Measurements from ENCODE around the gene ARSJ.

The ARSJ gene

DNA sequence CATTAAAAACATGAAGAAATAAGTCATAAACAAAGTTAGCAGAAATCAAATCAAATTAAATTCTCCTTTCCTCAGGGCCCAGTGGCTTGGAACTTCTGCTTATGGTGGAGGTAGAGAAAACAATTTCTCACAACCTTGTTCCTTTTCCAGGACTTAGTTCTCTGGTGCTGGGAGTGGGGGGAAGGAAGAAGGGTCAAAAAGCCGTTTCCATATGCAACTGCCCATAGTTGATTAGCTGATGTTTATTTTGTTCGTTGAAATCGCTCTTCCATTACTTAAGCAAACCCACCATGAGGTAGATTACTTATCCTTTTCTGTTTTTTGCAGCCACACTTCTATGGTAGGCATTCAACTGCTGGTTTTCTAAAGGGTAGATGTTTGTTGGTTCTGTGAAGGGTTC lies 94.2 kb downstream of the ARSJ start:
- DNase-seq = no peak

DNA sequence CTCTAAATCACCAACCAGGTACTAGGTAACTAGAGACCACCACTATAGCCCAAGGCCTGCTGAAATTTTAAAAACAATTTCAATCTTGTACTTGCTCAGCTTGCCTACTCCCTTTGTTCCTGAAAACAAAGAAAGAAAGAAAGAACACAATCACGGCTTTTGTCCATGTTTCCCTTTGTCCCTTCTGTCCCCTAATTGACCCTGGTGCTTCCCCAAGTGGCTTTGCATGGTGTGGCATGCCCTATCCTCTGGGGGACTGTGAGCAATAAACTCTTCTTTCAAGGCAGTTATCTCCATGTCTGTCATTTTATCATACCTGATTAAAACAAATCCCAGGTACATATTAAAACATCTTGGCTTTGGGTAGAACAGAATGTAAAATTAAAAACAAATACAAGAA lies 94.8 kb downstream of the ARSJ start:
- DNase-seq = no peak

DNA sequence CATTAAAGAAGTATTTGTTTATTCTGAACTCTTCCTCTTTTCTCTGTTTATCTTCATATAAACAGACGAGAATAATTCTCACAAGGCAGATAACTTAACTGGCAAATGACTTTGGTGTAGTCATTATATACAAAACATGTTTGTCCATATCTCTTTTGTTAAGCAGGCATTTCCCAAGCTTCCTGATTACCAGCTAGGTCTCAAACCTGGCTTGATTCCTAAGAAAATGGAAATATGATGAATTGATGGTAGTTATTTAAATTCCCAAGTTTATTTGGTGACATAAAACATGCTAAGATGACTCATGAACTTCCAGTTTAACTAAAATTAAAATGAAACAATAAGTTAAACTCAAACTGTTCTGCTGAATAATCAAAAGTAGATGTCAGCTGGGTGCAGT lies 96.8 kb downstream of the ARSJ start:
- DNase-seq = no peak

DNA sequence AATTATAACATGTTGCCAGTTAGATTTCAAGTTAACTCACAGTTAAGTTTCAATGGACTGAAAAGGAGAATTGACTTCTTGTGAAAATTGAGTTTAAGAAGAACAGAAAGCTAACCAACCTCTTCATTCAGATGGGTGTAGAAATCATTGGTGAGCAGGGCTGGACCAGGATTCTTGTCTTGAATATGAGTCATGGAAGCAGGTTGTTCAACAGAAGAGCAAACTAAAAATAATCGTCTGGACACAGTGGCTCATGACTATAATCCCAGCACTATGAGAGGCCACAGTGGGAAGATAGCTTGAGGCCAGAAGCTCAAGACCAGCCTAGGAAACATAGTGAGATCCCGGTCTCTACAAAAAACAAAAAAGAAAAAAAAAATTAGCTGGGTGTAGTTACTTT lies 98.2 kb downstream of the ARSJ start:
- no peak for DNase-seq

GRCh38 chr4:113880240-113881028 lies 99.0 kb downstream of the ARSJ start:
- no peak for DNase-seq

- peak; percentile 45 for DNase-seq
Observed at GRCh38 chr4:113878668-113879067, 100.8 kb downstream of the ARSJ start.

GRCh38 chr4:113874480-113874879 lies 105.0 kb downstream of the ARSJ start:
- no peak for DNase-seq

- DNase-seq = no peak
Observed at GRCh38 chr4:113873508-113873907, 105.9 kb downstream of the ARSJ start.

DNA sequence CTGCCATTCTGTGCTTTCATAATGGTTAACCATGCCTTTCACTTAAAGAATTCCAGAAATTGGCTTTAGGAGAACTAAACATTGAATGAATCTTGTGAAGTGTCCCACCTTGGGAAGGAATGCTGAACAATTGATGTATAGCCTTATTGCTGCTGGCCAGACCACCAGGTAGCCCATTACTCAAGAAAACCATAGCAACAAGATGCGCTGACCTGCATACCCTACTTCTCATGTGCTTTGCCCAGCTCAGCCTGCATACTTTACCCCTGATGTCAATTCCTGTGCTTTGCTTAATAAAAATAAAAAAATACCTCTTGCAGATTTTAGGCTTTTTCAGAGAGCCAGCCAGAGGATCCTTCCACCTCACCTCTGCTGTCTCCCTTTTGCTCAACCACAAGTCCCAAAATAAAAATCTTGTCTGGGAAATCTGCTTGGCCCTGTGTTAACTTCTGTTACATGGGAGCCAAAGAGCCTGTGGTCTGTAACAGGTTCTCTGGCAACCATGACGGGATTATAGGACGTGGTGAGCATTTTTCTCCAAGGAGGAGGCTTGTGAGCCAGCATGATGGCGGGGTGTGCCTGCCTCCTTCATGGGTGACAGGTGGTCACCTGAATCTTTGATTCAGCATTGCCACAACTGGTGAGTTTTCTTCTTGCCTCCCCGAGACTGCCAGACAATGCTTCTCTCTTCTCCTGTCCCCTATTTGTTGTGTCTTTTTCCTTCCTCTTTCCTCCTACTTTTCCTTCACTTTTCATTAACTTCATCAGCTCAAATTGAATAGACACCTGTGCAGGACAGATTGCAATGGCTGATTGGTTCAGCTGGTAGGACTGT lies 106.8 kb downstream of the ARSJ start:
- DNase-seq = no peak

- no peak for DNase-seq
Observed at GRCh38 chr4:113871080-113871479, 108.4 kb downstream of the ARSJ start.

DNA sequence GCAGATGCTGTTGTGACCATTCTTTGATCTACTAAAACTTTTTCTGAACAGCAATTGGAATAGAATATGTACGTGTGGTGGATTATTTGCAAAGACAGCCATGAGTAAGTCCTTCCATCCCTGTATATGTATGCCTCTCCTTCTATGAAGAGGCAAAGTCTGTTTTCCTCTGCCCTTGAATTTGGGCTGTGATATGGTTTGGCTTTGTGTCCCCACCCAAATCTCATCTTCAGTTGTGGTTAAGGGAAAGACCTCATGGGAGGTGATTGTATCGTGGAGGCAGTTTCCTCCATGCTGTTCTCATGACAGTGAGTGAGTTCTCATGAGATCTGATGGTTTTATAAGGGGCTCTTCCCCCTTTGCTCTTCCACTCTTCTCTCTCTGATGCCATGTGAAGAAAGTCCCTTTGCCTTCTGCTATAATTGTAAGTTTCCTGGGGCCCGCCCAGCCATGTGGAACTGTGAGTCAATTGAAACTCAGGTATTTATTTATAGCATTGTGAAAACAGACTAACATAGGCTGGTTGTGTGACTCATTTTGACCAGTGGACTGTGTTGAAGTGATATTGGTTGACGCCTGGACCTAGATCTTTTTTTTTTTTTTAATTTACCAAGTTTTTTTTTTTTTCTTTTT lies 109.6 kb downstream of the ARSJ start:
- DNase-seq = no peak

GRCh38 chr4:113866611-113867010 lies 112.8 kb downstream of the ARSJ start:
- DNase-seq = no peak

DNA sequence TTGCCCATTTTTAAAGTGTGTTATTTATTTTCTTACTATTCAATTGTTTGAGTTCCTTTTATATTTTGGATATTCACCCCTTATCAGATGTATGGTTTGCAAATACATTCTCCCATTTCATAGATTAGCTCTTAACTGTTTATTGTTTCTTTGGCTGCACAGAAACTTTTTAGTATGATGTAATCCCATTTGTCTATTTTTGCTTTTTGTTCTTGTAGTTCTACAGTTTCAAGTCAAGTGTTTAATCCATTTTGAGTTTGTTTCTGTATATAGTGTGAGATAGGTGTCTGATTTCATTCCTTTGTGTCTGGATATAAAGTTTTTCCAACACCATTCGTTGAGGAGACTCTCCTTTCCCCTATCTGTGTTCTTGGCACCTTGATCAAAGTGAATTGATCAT lies 120.5 kb downstream of the ARSJ start:
- no peak for DNase-seq

GRCh38 chr4:113851816-113852215 lies 127.6 kb downstream of the ARSJ start:
- DNase-seq = no peak

All from NCI-H82 (cell line).